Measurements from ENCODE around the gene SHOC2.

SHOC2 gene

DNA sequence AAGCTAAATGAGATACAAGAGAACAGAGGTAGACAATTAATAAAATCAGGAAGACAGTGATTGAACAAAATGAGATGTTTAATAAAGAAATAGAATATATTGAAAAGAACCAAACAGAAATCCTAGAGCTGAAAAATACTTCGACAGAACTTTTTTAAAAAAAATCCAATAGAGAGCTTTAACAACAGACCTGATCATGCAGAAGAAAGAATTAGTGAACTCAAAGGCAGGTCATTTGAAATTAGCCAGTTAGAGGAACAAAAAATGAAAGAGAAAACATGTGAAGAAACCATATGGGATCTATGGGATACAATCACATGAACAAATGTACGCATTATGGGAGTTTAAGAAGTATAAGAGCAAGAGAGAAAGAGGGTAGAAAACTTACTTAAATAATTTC, 120.1 kb downstream of the SHOC2 start:
- H3K9me3 ChIP-seq (ENCODE audit: control insufficient read depth, low read length): peaks cover 8% of the 10 kb centered on the region
- no peaks in the 10 kb centered on the region for H3K27me3 ChIP-seq (ENCODE audit: control insufficient read depth, insufficient read depth, low read length, poor library complexity, severe bottlenecking)
- no peaks in the 10 kb centered on the region for H3K4me1 ChIP-seq (ENCODE audit: control insufficient read depth, insufficient read depth, low read length)
- no peaks in the 10 kb centered on the region for H3K36me3 ChIP-seq (ENCODE audit: control insufficient read depth, insufficient read depth, low read length)
- no peak overlapping the region for H3K4me3 ChIP-seq (ENCODE audit: insufficient read depth, low read depth, low read length)
- no peak overlapping the region for H3K27ac ChIP-seq (ENCODE audit: insufficient read depth, low read depth, low read length, poor library complexity, severe bottlenecking)
- 80 to 92% methylated on average over 1 to 2 of the region's 2 CpGs for WGBS, 2 experiments

- no peaks in the 10 kb centered on the region for H3K36me3 ChIP-seq (ENCODE audit: control insufficient read depth, insufficient read depth, low read length)
- H3K27ac ChIP-seq (ENCODE audit: insufficient read depth, low read depth, low read length, poor library complexity, severe bottlenecking): no peak overlapping the region
- H3K4me1 ChIP-seq (ENCODE audit: control insufficient read depth, insufficient read depth, low read length): no peaks in the 10 kb centered on the region
- no peak overlapping the region for H3K4me3 ChIP-seq (ENCODE audit: insufficient read depth, low read depth, low read length)
- H3K27me3 ChIP-seq (ENCODE audit: control insufficient read depth, insufficient read depth, low read length, poor library complexity, severe bottlenecking): no peaks in the 10 kb centered on the region
- H3K9me3 ChIP-seq (ENCODE audit: control insufficient read depth, low read length): peaks cover 3% of the 10 kb centered on the region
- WGBS, 2 experiments: 88% methylated on average over 1 of the region's 1 CpG; no CpG with 5 or more reads in 1 of the 2 experiments
These were observed 137.6 kb downstream of the SHOC2 start for GRCh38 chr10:111057006-111057405.
